OCI-LY1 (cell line): ENCODE data around the gene ATAD3C.

Experiments
- CTCF ChIP-seq: fragments of 200-600 bp; sonication (generic), shearing (Covaris generic); IDR thresholded peaks from 2 replicates; pipeline ENCODE4 v1.5.1; 2017; ENCODE audit warnings: mild to moderate bottlenecking, antibody characterized with exemption, low read length, moderate library complexity, mixed read lengths
- EZH2 ChIP-seq: fragments of 200-600 bp; sonication (generic), shearing (Covaris generic); IDR thresholded peaks from 2 replicates; pipeline ENCODE4 v1.8.0; 2017; ENCODE audit warnings: borderline replicate concordance, mixed run types, mild to moderate bottlenecking, antibody characterized with exemption, low read length, moderate library complexity, mixed read lengths

- no peak for TF ChIP-seq CTCF
- TF ChIP-seq EZH2: no peak
These were observed 42.1 kb downstream of the ATAD3C start for GRCh38 chr1:1491601-1492000.
